ENCODE results near the gene LY6G5B.

The LY6G5B gene

GRCh38 chr6:31631681-31632278 lies 38.0 kb upstream of the LY6G5B start:
- H3K36me3 ChIP-seq (ENCODE audit: insufficient read depth, low read depth, low read length) = peaks cover 100% of the 10 kb centered on the region
- H3K27me3 ChIP-seq (ENCODE audit: insufficient read depth, low read length) = no peaks in the 10 kb centered on the region
- H3K9ac ChIP-seq (ENCODE audit: low read depth, low read length) = no peak overlapping the region
- no peaks in the 10 kb centered on the region for H3K4me1 ChIP-seq (ENCODE audit: insufficient read depth, low read length)
- no peak overlapping the region for H3K4me3 ChIP-seq (ENCODE audit: low read length)
- H3K27ac ChIP-seq (ENCODE audit: low read length) = no peak overlapping the region
- H3K9me3 ChIP-seq (ENCODE audit: insufficient read depth, low read depth, low read length) = no peaks in the 10 kb centered on the region

DNA sequence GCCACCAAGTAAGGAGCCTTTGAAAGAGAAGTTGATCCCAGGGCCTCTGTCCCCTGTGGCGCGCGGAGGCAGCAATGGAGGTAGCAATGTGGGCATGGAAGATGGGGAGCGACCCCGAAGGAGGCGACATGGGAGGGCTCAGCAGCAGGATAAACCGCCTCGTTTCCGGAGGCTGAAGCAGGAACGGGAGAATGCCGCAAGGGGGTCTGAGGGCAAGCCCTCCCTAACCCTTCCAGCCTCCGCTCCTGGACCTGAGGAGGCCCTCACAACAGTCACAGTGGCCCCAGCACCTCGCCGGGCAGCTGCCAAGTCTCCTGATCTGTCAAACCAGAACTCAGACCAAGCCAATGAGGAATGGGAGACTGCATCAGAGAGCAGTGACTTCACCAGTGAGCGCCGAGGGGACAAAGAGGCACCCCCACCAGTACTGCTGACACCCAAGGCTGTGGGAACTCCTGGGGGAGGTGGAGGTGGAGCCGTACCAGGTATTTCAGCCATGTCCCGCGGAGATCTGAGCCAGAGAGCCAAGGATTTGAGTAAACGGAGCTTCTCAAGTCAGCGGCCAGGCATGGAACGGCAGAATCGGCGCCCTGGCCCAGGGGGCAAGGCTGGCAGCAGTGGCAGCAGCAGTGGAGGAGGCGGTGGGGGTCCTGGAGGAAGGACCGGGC lies 37.4 kb upstream of the LY6G5B start:
- H3K4me1 ChIP-seq (ENCODE audit: insufficient read depth, low read length) = no peaks in the 10 kb centered on the region
- no peaks in the 10 kb centered on the region for H3K9me3 ChIP-seq (ENCODE audit: insufficient read depth, low read depth, low read length)
- no peaks in the 10 kb centered on the region for H3K27me3 ChIP-seq (ENCODE audit: insufficient read depth, low read length)
- H3K27ac ChIP-seq (ENCODE audit: low read length) = no peak overlapping the region
- no peak overlapping the region for H3K4me3 ChIP-seq (ENCODE audit: low read length)
- peaks cover 100% of the 10 kb centered on the region for H3K36me3 ChIP-seq (ENCODE audit: insufficient read depth, low read depth, low read length)
- no peak overlapping the region for H3K9ac ChIP-seq (ENCODE audit: low read depth, low read length)

DNA sequence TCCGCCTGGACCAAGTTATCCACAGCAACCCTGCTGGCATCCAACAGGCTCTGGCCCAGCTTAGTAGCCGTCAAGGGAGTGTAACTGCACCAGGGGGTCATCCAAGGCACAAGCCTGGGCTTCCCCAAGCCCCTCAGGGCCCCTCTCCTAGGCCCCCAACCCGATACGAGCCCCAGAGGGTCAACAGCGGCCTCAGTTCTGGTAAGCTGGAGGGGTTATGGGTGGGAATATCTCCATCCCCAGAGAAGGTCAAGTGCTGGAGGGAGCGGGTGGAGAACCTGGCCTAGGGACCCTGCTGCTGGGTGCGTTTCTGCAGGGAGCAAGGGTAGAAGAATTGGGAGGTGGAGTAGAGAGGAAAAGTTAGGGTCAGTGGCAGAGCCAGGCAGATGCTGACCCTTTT lies 36.3 kb upstream of the LY6G5B start:
- H3K4me3 ChIP-seq (ENCODE audit: low read length) = no peak overlapping the region
- no peaks in the 10 kb centered on the region for H3K9me3 ChIP-seq (ENCODE audit: insufficient read depth, low read depth, low read length)
- H3K36me3 ChIP-seq (ENCODE audit: insufficient read depth, low read depth, low read length) = peaks cover 99% of the 10 kb centered on the region
- H3K9ac ChIP-seq (ENCODE audit: low read depth, low read length) = no peak overlapping the region
- no peak overlapping the region for H3K27ac ChIP-seq (ENCODE audit: low read length)
- no peaks in the 10 kb centered on the region for H3K4me1 ChIP-seq (ENCODE audit: insufficient read depth, low read length)
- H3K27me3 ChIP-seq (ENCODE audit: insufficient read depth, low read length) = no peaks in the 10 kb centered on the region

GRCh38 chr6:31634131-31634530 lies 35.6 kb upstream of the LY6G5B start:
- H3K9me3 ChIP-seq (ENCODE audit: insufficient read depth, low read depth, low read length) = no peaks in the 10 kb centered on the region
- H3K27me3 ChIP-seq (ENCODE audit: insufficient read depth, low read length) = no peaks in the 10 kb centered on the region
- no peak overlapping the region for H3K27ac ChIP-seq (ENCODE audit: low read length)
- H3K4me1 ChIP-seq (ENCODE audit: insufficient read depth, low read length) = no peaks in the 10 kb centered on the region
- no peak overlapping the region for H3K9ac ChIP-seq (ENCODE audit: low read depth, low read length)
- H3K4me3 ChIP-seq (ENCODE audit: low read length) = no peak overlapping the region
- peaks cover 97% of the 10 kb centered on the region for H3K36me3 ChIP-seq (ENCODE audit: insufficient read depth, low read depth, low read length)

DNA sequence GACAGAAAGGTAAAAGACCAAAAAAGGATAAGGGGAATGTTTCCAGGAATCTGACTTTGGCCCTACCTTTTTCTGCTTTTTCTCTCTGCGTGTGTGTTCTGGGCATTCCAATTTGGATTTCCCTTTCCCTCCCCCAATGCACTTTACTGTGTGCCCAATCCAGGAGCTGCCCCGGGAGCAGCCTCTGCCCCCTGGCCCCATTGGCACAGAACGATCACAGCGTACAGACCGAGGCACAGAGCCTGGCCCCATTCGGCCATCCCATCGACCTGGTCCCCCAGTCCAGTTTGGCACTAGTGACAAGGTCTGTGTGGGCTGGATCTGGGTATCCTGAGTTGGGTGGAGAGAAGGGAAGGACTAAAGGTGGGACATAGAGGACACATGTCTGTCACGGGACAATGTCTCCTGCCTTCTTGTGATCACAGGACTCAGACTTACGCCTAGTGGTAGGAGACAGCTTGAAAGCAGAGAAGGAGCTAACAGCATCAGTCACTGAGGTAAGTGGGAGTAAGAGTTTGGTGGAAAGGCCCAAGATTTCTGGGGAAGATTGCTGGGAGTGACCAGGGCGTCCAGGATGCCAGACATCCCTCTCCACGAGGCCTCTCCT lies 34.7 kb upstream of the LY6G5B start:
- Histone ChIP-seq H3K4me3 (ENCODE audit: low read length) (no peak overlapping the region), H3K27ac (ENCODE audit: low read length) (no peak overlapping the region), H3K9me3 (ENCODE audit: insufficient read depth, low read depth, low read length) (no peaks in the 10 kb centered on the region), H3K4me1 (ENCODE audit: insufficient read depth, low read length) (no peaks in the 10 kb centered on the region), H3K9ac (ENCODE audit: low read depth, low read length) (no peak overlapping the region), H3K27me3 (ENCODE audit: insufficient read depth, low read length) (no peaks in the 10 kb centered on the region), H3K36me3 (ENCODE audit: insufficient read depth, low read depth, low read length) (peaks cover 97% of the 10 kb centered on the region)

- H3K9ac ChIP-seq (ENCODE audit: low read depth, low read length) = no peak overlapping the region
- H3K4me1 ChIP-seq (ENCODE audit: insufficient read depth, low read length) = no peaks in the 10 kb centered on the region
- H3K36me3 ChIP-seq (ENCODE audit: insufficient read depth, low read depth, low read length) = peaks cover 97% of the 10 kb centered on the region
- H3K4me3 ChIP-seq (ENCODE audit: low read length) = no peak overlapping the region
- no peaks in the 10 kb centered on the region for H3K9me3 ChIP-seq (ENCODE audit: insufficient read depth, low read depth, low read length)
- no peak overlapping the region for H3K27ac ChIP-seq (ENCODE audit: low read length)
- H3K27me3 ChIP-seq (ENCODE audit: insufficient read depth, low read length) = no peaks in the 10 kb centered on the region
Observed at GRCh38 chr6:31636698-31637596, 32.8 kb upstream of the LY6G5B start.

DNA sequence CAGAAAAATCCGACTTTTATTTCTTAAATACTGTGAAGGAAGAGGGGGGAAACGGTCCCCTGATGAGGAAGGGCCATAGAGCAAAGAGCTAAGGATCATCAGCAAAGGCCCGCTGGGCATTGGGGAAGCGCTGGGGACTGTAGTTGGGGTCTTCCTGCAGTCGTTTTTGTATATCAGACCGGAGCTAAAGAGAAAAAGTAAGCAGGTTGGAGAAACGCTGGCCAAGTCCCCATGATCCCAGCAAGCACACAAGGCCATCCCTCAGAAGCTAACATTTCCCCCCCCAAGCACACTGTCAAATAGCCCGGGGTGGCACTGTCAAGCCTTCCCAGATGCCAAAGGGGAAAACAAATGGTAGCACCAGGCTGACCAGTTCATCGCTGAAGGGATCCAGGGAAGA lies 30.7 kb upstream of the LY6G5B start:
- no peak overlapping the region for H3K27ac ChIP-seq (ENCODE audit: low read length)
- no peaks in the 10 kb centered on the region for H3K4me1 ChIP-seq (ENCODE audit: insufficient read depth, low read length)
- no peaks in the 10 kb centered on the region for H3K9me3 ChIP-seq (ENCODE audit: insufficient read depth, low read depth, low read length)
- no peak overlapping the region for H3K4me3 ChIP-seq (ENCODE audit: low read length)
- no peak overlapping the region for H3K9ac ChIP-seq (ENCODE audit: low read depth, low read length)
- H3K27me3 ChIP-seq (ENCODE audit: insufficient read depth, low read length) = no peaks in the 10 kb centered on the region
- H3K36me3 ChIP-seq (ENCODE audit: insufficient read depth, low read depth, low read length) = peaks cover 95% of the 10 kb centered on the region

DNA sequence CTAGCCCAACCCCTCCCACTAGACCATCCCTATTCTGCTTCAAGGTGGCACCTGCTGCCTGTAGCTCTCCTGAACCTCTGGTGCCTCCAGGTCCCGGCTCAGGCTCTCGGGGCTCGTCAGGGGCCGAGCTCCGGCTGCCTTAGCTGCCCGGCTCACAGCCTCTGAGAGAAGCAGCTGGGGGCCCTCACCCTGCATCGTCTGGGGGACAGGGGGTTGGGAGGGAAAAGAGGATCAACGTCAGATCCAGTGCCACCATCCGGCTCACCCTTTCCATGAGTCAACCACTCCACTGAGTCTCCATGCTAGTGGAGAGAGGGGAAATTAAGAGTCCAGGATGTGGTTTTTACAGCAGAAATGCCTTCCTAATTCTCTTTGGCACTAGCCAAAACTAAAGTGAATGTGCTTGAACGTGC lies 30.3 kb upstream of the LY6G5B start:
- Histone ChIP-seq H3K4me3 (ENCODE audit: low read length) (no peak overlapping the region), H3K9me3 (ENCODE audit: insufficient read depth, low read depth, low read length) (no peaks in the 10 kb centered on the region), H3K27ac (ENCODE audit: low read length) (no peak overlapping the region), H3K27me3 (ENCODE audit: insufficient read depth, low read length) (no peaks in the 10 kb centered on the region), H3K4me1 (ENCODE audit: insufficient read depth, low read length) (no peaks in the 10 kb centered on the region), H3K9ac (ENCODE audit: low read depth, low read length) (no peak overlapping the region), H3K36me3 (ENCODE audit: insufficient read depth, low read depth, low read length) (peaks cover 95% of the 10 kb centered on the region)

DNA sequence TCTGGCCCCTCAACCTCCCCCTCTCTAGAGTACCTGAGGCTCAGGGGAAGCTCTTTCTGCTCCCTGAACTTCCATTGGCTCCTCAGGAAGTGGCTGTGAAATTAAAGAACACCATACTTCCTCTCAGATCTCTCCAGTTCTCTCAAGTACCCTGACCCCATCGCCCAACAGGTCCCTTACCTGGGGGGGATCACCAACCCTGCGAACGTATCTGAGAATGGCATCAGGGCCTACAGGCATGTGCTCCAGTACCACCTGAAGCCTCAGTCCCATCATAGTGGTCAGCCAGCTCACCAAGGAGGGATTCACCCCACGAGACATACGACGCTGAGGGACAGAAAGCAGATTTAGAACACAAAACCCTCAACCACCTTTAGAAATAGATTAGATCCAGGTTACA lies 29.2 kb upstream of the LY6G5B start:
- Histone ChIP-seq H3K27me3 (ENCODE audit: insufficient read depth, low read length) (no peaks in the 10 kb centered on the region), H3K9ac (ENCODE audit: low read depth, low read length) (no peak overlapping the region), H3K4me1 (ENCODE audit: insufficient read depth, low read length) (no peaks in the 10 kb centered on the region), H3K4me3 (ENCODE audit: low read length) (no peak overlapping the region), H3K9me3 (ENCODE audit: insufficient read depth, low read depth, low read length) (no peaks in the 10 kb centered on the region), H3K27ac (ENCODE audit: low read length) (no peak overlapping the region), H3K36me3 (ENCODE audit: insufficient read depth, low read depth, low read length) (peaks cover 95% of the 10 kb centered on the region)

DNA sequence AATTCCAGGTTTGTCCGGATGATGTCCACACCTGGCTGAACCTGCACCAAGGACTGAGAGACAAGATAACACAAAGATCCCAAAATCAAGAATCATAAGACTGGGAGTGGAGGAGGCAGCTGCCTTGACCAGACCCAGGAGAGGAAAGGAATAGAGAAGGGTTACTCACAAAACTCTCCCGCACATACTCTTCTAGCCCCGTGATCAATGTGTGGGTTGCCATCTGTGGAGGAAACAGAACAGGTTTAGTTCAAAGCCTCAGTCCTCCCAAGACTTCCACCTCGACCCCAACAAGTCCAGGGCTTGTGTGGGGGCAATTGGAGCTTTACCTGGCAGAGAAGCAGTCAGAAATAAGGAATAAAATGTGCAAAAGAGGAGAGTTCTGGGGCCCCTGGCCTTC lies 28.4 kb upstream of the LY6G5B start:
- Histone ChIP-seq H3K9ac (ENCODE audit: low read depth, low read length) (no peak overlapping the region), H3K9me3 (ENCODE audit: insufficient read depth, low read depth, low read length) (no peaks in the 10 kb centered on the region), H3K36me3 (ENCODE audit: insufficient read depth, low read depth, low read length) (peaks cover 95% of the 10 kb centered on the region), H3K27ac (ENCODE audit: low read length) (no peak overlapping the region), H3K4me3 (ENCODE audit: low read length) (no peak overlapping the region), H3K4me1 (ENCODE audit: insufficient read depth, low read length) (no peaks in the 10 kb centered on the region), H3K27me3 (ENCODE audit: insufficient read depth, low read length) (no peaks in the 10 kb centered on the region)

DNA sequence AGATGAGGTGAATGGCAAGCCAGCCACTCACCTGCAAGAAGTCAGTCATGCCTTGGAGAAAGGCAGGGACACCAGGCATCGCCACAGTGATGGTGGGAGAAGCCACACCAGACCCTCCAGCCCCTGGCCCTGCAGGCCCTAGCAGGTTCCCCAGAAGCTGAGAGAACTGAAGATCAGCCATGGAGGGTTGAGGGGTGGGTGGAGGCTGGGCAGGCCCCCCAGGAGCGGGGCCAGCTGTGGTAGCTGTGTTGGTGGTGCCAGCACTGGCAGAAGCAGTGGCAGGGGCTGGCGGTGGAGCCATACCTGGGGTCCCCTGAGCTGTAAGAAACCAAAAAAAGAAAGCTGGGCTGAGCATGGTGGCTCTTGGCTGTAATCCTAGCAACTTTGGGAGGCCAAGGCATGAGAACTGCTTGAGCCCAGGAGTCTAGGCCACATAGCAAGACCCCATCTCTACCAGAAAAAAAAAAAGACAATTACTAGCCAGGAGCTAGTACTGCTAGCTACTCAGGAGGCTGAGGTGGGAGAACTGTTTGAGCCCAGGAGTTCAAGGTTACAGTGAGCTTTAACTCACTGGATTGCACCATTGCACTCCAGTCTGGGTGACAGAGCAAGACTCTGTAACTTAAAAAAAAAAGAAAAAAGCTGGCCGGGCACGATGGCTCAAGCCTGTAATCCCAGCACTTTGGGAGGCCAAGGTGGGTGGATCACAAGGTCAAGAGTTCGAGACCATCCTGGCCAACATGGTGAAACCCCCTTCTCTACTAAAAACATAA lies 26.8 kb upstream of the LY6G5B start:
- no peak overlapping the region for H3K4me3 ChIP-seq (ENCODE audit: low read length)
- no peaks in the 10 kb centered on the region for H3K27me3 ChIP-seq (ENCODE audit: insufficient read depth, low read length)
- peaks cover 94% of the 10 kb centered on the region for H3K36me3 ChIP-seq (ENCODE audit: insufficient read depth, low read depth, low read length)
- H3K4me1 ChIP-seq (ENCODE audit: insufficient read depth, low read length) = no peaks in the 10 kb centered on the region
- H3K9me3 ChIP-seq (ENCODE audit: insufficient read depth, low read depth, low read length) = no peaks in the 10 kb centered on the region
- H3K27ac ChIP-seq (ENCODE audit: low read length) = no peak overlapping the region
- H3K9ac ChIP-seq (ENCODE audit: low read depth, low read length) = no peak overlapping the region
